GM19463 (cell line): ENCODE results near the gene PDXDC1.
"Not testable (repeated sequence)": the region's sequence is repeated elsewhere in the genome, so short reads cannot be mapped to it uniquely, and the experiment has no call there.

Source experiments
- ATAC-seq: cut with Tn5 transposase; IDR thresholded peaks from one replicate; pipeline ENCODE4 v1.9.1; 2021; ENCODE audit warnings: mild to moderate bottlenecking, moderate library complexity; ENCODE audit not compliant: unreplicated experiment

Gene PDXDC1, protein sequence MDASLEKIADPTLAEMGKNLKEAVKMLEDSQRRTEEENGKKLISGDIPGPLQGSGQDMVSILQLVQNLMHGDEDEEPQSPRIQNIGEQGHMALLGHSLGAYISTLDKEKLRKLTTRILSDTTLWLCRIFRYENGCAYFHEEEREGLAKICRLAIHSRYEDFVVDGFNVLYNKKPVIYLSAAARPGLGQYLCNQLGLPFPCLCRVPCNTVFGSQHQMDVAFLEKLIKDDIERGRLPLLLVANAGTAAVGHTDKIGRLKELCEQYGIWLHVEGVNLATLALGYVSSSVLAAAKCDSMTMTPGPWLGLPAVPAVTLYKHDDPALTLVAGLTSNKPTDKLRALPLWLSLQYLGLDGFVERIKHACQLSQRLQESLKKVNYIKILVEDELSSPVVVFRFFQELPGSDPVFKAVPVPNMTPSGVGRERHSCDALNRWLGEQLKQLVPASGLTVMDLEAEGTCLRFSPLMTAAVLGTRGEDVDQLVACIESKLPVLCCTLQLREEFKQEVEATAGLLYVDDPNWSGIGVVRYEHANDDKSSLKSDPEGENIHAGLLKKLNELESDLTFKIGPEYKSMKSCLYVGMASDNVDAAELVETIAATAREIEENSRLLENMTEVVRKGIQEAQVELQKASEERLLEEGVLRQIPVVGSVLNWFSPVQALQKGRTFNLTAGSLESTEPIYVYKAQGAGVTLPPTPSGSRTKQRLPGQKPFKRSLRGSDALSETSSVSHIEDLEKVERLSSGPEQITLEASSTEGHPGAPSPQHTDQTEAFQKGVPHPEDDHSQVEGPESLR

DNA sequence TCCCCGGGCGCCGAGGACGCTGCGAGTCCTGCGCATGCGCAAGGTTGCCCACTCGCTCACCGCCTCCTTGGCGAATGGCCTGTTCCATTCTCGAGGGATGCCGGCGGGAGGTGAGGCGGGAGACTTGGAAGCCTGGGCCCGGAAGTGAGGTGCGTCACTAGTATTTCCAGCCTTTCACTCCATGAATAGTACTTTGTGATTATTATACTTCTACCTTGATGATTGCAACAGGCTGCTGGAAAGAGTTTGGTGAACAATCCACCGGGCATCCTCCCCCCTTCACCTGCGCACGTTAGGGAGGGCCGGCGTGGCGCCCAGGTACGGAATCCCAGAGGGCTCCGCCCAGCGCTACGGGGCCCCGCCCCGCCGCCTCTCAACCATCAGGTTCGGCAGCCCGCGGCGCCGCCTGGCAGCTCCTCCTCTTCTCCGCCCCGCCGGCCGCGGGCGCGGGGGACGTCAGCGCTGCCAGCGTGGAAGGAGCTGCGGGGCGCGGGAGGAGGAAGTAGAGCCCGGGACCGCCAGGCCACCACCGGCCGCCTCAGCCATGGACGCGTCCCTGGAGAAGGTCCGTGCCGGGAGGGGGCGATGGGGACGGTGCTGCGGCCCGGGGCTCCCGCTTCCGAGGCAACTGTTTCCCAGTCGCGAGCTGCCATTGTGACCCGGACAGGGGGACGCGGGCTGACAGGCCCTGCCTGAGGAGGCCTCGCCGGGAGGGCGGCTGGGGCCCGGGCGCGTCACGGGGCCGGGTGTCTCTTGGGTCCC is at the start of gene PDXDC1:
TSS of gene PDXDC1 (plus strand) at position 371 of the 762 bp plus-strand sequence. CDS start at position 545, 174 bp downstream.
- peak; percentile 93 for ATAC-seq

DNA sequence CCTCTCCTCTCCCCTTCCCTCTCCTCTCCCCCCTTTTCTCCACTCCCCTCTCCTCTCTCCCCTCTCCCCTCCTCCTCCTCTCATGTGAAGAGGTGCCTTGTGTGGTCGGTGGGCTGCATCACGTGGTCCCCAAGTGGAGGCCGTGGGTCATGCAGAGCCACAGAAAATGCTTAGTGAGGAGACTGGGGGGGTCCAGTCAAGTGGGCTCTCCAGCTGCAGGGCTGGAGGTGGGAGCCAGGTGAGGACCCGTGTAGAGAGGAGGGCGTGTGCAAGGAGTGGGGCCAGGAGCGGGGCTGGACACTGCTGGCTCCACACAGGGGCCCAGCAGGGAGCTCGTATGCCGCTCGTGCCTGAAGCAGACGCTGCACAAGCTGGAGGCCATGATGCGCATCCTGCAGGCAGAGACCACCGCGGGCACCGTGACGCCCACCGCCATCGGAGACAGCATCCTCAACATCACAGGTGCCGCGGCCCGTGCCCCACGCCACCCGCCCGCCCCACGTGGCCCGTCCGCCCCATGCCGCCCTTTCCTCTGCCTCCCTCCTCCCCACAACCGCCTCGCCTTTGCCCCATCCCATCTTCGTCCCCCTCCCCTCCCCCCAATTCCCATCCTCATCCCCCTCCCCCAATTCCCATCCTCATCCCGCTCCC is 46.6 kb upstream of the PDXDC1 start:
- not testable (repeated sequence) for ATAC-seq

DNA sequence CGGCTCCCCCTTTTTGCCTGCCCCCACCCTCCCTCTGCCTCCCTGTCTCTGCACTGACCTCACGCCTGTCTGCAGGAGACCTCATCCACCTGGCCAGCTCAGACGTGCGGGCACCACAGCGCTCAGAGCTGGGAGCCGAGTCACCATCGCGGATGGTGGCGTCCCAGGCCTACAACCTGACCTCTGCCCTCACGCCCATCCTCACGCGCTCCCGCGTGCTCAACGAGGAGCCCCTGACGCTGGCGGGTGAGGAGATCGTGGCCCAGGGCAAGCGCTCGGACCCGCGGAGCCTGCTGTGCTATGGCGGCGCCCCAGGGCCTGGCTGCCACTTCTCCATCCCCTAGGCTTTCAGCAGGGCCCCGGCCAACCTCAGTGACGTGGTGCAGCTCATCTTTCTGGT is 45.6 kb upstream of the PDXDC1 start:
- ATAC-seq, result not testable (repeated sequence)

DNA sequence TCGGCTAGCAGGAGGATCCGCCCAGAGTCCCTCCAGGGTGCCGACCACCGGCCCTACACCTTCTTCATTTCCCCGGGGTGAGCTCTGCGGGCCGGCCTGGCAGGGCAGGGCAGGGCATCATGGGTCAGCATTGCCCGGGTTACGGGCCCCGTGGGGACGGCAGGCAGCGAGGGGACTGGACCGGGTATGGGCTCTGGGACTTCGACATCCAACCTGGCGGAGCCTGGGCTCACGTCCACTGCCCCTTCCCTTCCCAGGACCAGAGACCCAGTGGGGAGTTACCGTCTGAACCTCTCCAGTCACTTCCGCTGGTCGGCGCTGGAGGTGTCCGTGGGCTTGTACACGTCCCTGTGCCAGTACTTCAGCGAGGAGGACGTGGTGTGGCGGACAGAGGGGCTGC is 44.6 kb upstream of the PDXDC1 start:
- ATAC-seq, result not testable (repeated sequence)

DNA sequence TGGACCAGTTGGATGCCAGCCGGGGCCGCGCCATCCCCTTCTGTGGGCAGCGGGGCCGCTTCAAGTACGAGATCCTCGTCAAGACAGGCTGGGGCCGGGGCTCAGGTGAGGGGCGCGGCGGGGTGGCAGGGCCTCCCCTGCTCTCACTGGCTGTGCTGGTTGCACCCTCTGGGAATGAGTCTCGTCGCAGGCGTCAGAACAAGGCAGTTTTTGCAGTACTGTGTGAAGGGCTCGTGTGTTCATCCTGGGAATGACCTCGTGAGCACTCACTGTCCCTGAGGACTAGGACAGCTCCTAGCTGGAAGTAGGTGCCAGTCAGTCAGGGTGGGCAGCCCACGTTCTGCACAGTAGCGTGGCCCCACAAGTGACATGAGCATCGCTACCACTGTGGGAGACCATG is 43.9 kb upstream of the PDXDC1 start:
- not testable (repeated sequence) for ATAC-seq

DNA sequence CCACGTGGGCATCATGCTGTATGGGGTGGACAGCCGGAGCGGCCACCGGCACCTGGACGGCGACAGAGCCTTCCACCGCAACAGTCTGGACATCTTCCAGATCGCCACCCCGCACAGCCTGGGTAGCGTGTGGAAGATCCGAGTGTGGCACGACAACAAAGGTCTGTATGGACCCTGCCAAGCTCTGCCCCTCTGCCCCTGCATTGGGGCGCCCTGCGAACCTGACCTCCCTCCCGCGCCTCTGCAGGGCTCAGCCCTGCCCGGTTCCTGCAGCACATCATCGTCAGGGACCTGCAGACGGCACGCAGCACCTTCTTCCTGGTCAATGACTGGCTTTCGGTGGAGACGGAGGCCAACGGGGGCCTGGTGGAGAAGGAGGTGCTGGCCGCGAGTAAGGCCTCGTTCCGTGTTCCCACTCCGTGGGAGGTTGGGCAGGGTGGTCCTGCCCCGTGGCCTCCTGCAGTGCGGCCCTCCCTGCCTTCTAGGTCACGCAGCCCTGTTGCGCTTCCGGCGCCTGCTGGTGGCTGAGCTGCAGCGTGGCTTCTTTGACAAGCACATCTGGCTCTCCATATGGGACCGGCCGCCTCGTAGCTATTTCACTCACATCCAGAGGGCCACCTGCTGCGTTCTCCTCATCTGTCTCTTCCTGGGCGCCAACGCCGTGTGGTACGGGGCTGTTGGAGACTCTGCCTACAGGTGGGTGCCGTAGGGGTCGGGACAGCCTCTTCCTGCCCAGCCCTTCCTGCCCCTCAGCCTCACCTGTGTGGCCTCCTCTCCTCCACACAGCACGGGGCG is 42.0 kb upstream of the PDXDC1 start:
- not testable (repeated sequence) for ATAC-seq

DNA sequence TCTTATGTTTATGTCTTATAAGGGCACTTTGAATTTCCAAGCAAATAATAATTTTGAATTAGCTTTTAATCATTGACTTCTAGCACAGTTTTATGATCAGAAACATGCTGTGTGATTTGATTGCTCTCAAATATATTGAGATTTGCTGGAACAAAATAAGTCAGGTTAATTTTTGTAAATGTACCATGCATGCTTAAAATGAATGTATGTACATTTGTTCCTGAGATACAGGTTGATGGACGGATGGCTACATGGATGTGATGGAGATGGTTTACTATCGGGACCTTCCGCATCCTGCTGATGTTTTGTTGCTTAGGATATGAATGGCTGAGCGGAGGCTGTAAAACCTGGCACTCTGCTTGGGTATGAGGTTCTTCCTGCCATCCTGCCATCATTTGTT is 37.7 kb upstream of the PDXDC1 start, which contains the start of gene NPIPA1:
TSS of gene NPIPA1 (plus strand) at position 301 of the 400 bp plus-strand sequence. CDS start at position 301, 0 bp downstream.
- not testable (repeated sequence) for ATAC-seq

DNA sequence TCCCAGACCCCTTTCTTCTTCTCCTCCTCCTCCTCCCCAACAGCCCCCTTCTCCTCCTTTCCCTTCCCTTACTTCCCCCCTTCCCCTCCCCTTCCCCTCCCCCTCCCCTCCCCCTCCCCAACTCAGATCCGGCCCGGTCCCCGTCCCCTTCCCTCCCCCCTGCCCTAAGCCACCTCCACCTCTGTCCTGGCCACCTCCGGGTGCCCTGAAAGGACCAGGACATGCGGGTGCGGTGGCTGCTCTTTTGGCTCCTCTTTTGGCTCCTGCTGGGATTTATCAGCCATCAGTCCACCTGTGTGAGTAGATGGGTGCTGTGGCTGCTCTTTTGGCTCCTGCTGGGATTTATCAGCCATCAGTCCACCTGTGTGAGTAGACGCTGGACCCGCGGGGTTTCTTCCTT is 36.8 kb upstream of the PDXDC1 start:
- ATAC-seq, result not testable (repeated sequence)

DNA sequence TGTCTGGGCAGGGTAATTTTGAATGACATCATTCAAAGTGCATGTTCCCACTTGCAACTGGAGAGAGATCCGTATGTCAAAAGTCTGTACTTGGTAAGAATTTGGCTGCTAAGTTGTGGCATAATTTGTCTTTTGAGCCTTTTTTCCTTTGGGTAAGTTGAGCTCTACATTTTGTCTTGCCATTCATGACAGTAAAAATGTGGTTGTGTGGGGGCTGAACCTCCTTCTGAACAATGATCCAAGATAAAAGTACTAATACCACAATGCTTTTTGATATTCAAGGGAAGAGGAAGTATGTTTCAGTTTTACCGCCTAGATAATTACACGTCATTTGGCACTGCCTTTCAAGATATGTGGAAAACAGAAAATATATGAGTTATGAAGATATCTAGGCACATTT is 32.1 kb upstream of the PDXDC1 start:
- not testable (repeated sequence) for ATAC-seq

DNA sequence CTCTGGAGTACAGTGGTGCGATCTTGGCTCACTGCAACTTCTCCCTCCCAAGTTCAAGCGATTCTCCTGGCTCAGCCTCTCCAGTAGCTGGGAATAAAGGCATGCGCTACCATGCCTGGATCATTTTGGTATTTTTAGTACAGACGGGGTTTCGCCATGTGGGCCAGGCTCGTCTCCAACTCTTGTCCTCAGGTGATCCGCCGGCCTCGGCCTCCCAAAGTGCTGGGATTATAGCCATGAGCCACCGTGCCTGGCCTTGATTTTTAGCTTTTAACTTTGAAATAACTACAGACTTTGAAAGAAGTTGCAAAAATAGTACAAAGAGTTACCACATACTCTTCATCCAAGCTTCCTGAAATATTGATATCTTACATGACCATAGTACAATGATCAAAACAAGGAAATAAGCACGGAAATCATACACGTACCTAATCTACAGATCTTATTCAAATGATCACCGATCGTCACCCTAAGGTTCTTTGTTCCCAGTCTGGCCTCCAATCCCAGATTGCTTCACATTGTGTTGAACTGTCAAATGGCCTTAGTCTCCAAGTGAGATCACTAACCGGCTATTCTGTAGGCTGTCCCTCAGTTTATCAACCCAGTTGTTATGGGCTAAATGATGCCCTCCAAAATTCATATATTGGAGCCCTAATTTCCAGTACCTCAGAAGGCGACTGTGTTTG is 19.1 kb upstream of the PDXDC1 start:
- no peak for ATAC-seq

DNA sequence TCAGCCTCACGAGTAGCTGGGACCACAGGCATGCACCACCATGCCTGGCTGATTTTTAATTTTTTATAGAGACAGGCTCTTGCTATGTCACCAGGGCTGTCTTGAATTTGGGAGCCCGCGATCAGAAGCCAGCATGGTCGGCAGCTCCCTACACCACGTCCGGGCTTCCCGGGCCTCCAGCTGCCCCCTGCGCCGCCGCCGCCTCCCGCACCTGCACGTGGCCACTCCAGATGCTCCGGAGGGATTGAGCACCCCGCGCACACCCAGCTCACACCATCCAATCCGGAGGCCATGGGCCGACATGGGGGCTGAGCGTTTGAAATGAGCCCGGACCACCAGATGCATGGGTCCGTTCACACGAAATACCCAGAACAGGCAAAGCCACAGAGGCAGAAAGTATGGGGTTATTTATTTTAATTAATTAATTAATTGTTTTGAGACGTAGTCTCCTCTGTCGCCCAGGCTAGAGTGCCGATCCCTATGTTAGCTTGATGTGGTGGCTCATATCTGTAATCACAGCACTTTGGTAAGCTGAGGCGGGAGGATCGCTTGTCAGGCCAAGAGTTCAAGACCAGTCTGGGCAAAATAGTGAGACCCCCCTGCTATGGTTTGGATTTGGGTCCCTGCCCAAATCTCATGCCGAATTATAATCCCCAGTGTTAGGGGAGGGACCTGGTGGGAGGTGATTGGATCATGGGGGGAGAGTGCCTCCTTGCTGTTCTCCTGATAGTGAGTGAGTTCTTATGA is 17.1 kb upstream of the PDXDC1 start:
- ATAC-seq, result no peak

DNA sequence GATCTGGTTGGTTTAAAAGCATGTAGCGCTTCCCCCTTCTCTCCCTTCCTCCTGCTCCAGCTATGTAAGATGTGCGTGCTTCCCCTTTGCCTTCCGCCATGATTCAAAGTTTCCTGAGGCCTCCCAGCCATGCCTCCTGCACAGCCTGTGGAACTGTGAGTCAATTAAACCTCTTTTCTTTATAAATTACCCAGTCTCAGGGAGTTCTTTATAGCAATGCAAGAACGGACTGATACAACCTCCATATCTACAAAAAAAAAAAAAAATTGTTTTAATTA is 16.6 kb upstream of the PDXDC1 start:
- ATAC-seq, result no peak

DNA sequence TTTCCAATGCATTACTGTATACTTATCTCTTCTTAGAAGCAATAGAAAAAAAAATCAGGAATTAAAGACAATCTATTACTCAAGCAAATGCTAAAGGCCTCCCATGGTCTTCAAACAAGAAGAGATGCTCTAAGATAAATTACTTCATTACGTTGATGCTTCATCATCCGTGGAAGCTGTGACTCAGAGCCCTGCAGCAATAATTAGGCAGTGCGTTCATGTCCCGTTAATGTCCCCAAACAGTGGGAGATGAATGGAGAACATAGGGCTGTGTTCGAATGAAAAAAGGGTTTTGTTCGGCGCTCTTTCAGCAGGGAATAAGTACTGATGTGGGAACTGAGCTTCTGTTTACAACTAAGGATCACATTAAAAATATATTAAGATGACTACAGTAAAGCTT is 15.9 kb upstream of the PDXDC1 start:
- no peak for ATAC-seq

DNA sequence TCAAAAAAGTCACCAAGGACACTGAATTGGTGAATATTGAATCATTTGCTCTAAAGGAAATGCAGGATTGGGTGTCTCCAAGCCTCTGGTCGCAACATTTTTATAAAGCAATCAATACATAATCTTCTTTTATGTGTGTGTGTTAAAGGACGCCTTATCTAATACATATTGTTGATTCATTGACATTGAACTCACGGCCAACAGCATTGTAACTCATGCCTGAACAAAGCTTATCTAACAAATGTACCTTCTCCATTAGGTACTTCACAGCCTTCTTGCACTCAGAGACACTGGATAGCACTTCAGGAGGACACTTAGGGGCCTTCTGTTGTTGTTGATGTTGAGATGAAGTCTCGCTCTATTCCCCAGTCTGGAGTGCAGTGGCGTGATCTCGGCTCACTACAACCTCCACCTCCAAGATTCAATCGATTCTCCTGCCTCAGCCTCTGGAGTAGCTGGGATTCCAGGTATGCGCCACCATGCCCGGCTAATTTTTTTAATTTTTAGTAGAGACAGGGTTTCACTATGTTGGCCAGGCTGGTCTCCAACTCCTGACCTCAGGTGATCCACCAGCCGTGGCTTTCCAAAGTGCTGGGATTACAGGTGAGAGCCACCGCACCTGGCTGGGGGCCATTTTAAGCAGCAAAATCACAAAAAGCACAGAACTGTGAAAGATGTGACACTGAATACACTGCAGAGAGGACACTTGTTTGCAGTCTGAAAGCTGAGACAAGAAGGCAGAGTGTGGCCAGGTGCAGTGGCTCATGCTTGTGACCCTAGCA is 13.2 kb upstream of the PDXDC1 start:
- no peak for ATAC-seq

DNA sequence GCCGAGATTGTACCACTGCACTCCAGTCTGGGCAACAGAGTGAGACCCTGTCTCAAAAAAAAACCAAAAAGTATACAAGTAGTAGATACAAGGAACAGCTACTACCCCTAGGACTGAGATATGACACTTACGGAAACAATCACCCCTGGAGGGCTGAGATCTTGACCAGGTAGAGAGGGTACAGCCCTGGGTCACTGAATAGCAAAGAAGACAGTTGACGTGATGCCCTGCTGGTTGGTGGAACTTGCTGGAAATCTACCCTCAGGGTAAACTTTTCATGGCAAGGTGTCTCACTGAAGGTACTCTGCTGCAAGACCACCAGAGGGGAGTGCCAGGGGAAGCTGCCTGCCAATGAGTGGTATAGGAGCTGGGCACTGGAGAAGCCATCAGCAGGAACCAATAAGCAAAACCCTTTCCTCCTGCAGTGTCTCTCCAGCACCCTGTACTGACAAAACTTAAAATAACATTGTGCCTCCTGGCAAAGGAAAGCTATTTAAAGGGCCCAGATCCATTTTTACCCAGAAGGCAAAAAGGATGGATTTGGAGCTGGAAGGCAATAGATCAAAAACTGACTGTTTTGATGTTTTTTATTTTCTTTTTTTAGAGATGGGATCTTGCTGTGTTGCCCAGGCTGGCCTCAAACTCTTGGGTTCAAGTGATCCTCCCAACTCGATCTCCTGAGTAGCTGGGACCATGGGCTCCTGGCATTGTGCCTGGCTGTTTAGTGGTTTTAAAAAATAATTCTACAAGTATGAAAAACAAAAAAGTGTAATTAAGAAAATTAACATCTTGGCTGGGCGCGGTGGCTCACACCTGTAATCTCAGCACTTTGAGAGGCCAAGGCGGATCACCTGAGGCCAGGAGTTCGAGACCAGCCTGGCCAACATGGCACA is 11.3 kb upstream of the PDXDC1 start:
- no peak for ATAC-seq

DNA sequence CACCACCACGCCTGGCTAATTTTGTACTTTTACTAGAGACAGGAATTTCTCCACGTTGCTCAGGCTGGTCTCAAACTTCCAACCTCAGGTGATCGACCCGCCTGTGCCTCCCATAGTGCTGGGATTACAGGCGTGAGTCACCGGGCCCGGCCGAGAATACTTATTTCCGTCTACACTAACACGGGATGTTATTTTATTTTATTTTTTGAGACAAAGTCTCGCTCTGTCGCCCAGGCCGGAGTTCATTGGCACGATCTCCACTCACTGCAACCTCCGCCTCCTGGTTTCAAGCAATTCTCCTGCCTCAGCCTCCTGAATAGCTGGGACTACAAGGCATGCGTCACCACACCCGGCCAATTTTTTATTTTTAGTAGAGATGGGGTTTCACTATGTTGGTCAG is 9.5 kb upstream of the PDXDC1 start:
- ATAC-seq, result no peak

DNA sequence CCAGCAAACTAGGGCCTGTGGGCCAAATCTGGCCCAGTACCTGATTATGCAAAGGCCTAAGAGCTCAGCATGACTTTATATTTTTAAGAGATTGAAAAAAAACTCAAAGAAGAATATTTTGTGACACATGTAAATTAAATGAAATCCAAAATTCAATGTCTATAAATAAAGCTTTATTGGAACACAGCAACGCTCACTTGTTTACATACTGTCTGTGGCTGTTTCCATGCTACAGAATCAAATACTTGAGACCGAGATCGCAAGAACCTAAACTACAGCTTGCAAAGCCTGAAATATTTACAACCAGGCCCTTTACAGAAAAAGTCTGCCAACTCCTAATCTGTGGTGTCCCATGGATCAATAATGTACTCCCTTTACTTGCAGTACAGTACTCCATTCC is 5.0 kb upstream of the PDXDC1 start:
- ATAC-seq, result not testable (repeated sequence)
